ENCODE data around the gene AGAP9. TPM values are rescaled to one million over a fixed set of nuclear protein-coding genes. Genes with fewer than 3 reads are reported as not detected.
"Not testable (repeated sequence)": the region's sequence is repeated elsewhere in the genome, so short reads cannot be mapped to it uniquely, and the experiment has no call there.

The AGAP9 gene
- total RNA-seq, result 10 to 100 TPM; 10.7 to 84.3 (median 49.6) TPM

GRCh38 chr10:47523475-47523874 is at the start of gene AGAP9:
Gene AGAP9, minus strand, starts transcription at chr10:47523638. Its CDS starts 112 bp downstream, at chr10:47523526.
- not testable (repeated sequence) for DNase-seq, H3K27ac ChIP-seq, H3K4me3 ChIP-seq, H3K9me3 ChIP-seq, H3K4me1 ChIP-seq, H3K36me3 ChIP-seq, H3K27me3 ChIP-seq

- H3K27me3 ChIP-seq, H3K4me1 ChIP-seq, H3K36me3 ChIP-seq, H3K4me3 ChIP-seq, DNase-seq, H3K27ac ChIP-seq, H3K9me3 ChIP-seq: not testable (repeated sequence)
These were observed 47.9 kb upstream of the AGAP9 start for GRCh38 chr10:47571138-47571912.

- H3K9me3 ChIP-seq, H3K27me3 ChIP-seq, H3K36me3 ChIP-seq, DNase-seq, H3K4me3 ChIP-seq, H3K27ac ChIP-seq, H3K4me1 ChIP-seq: not testable (repeated sequence)
These were observed 43.3 kb upstream of the AGAP9 start for GRCh38 chr10:47566757-47567156.

- H3K27ac ChIP-seq, H3K27me3 ChIP-seq, H3K4me1 ChIP-seq, H3K4me3 ChIP-seq, H3K36me3 ChIP-seq, DNase-seq, H3K9me3 ChIP-seq: not testable (repeated sequence)
These were observed 42.8 kb upstream of the AGAP9 start for GRCh38 chr10:47566108-47566699.

GRCh38 chr10:47565517-47565920 is 42.1 kb upstream of the AGAP9 start:
- not testable (repeated sequence) for H3K36me3 ChIP-seq, H3K4me3 ChIP-seq, DNase-seq, H3K4me1 ChIP-seq, H3K27me3 ChIP-seq, H3K27ac ChIP-seq, H3K9me3 ChIP-seq

- not testable (repeated sequence) for H3K36me3 ChIP-seq, H3K27ac ChIP-seq, H3K4me1 ChIP-seq, H3K4me3 ChIP-seq, H3K27me3 ChIP-seq, DNase-seq, H3K9me3 ChIP-seq
These were observed 41.5 kb upstream of the AGAP9 start for GRCh38 chr10:47564953-47565352.

GRCh38 chr10:47564318-47564717 is 40.9 kb upstream of the AGAP9 start:
- not testable (repeated sequence) for H3K27ac ChIP-seq, H3K27me3 ChIP-seq, H3K4me1 ChIP-seq, H3K4me3 ChIP-seq, DNase-seq, H3K36me3 ChIP-seq, H3K9me3 ChIP-seq

- DNase-seq, H3K4me1 ChIP-seq, H3K9me3 ChIP-seq, H3K4me3 ChIP-seq, H3K27ac ChIP-seq, H3K27me3 ChIP-seq, H3K36me3 ChIP-seq: not testable (repeated sequence)
These were observed 37.0 kb upstream of the AGAP9 start for GRCh38 chr10:47560452-47560851.

GRCh38 chr10:47559718-47560308 is 36.4 kb upstream of the AGAP9 start:
- DNase-seq, H3K27ac ChIP-seq, H3K36me3 ChIP-seq, H3K4me1 ChIP-seq, H3K27me3 ChIP-seq, H3K4me3 ChIP-seq, H3K9me3 ChIP-seq: not testable (repeated sequence)

- H3K27ac ChIP-seq, H3K27me3 ChIP-seq, DNase-seq: not testable (repeated sequence)
These were observed 34.7 kb upstream of the AGAP9 start for GRCh38 chr10:47558109-47558508.

GRCh38 chr10:47557616-47558015 is 34.2 kb upstream of the AGAP9 start:
- DNase-seq, H3K9me3 ChIP-seq, H3K4me3 ChIP-seq, H3K27me3 ChIP-seq, H3K4me1 ChIP-seq, H3K27ac ChIP-seq, H3K36me3 ChIP-seq: not testable (repeated sequence)

More at GRCh38 chr10:47558109-47558508, 34.7 kb upstream of the AGAP9 start:
- not testable (repeated sequence) for H3K4me3 ChIP-seq, H3K9me3 ChIP-seq, H3K4me1 ChIP-seq, H3K36me3 ChIP-seq

GRCh38 chr10:47555334-47555733 is 31.9 kb upstream of the AGAP9 start:
- DNase-seq, result not testable (repeated sequence)
- peak overlapping the region in 1 of 4 donors; percentile 61 for H3K27ac ChIP-seq

GRCh38 chr10:47554552-47554951 is 31.1 kb upstream of the AGAP9 start:
- H3K4me1 ChIP-seq, H3K36me3 ChIP-seq, H3K27me3 ChIP-seq, H3K9me3 ChIP-seq, DNase-seq, H3K4me3 ChIP-seq: not testable (repeated sequence)
- peak overlapping the region in 2 of 4 donors; percentile 48 to 61 for H3K27ac ChIP-seq

More at GRCh38 chr10:47555334-47555733, 31.9 kb upstream of the AGAP9 start:
- H3K4me3 ChIP-seq, H3K9me3 ChIP-seq, H3K27me3 ChIP-seq, H3K4me1 ChIP-seq, H3K36me3 ChIP-seq: not testable (repeated sequence)

- not testable (repeated sequence) for H3K27me3 ChIP-seq, H3K4me1 ChIP-seq, H3K36me3 ChIP-seq, H3K9me3 ChIP-seq
- DNase-seq, result peak in 2 of 3 donors; percentile 42 to 47
- peak overlapping the region in 3 of 4 donors; percentile 57 to 91 (median 86) for H3K27ac ChIP-seq
- peak overlapping the region; percentile 37 to 77 (median 68) for H3K4me3 ChIP-seq
These were observed 30.4 kb upstream of the AGAP9 start for GRCh38 chr10:47553860-47554247.

All from Peyer's patch (tissue), 4 donors.